GM10248 (cell line): Measurements from ENCODE around the gene OTX2.

ENCODE experiments used
- CTCF ChIA-PET: fragments of 300-600 bp; sonication (Branson Sonifier 250); formaldehyde crosslinking; extraction: SDS; loops from one replicate; lab custom pipeline; 2021; ENCODE audit warnings: antibody characterized with exemption; lab: Yijun Ruan, JAX
- POLR2A ChIA-PET: fragments of 350-650 bp; sonication (Branson Sonifier 250); formaldehyde crosslinking; extraction: SDS; loops from one replicate; lab custom pipeline; 2020; ENCODE audit warnings: antibody characterized with exemption; lab: Yijun Ruan, JAX
- DNase-seq: peaks from one replicate; pipeline ENCODE4 v3.0.0; 2012; ENCODE audit errors: extremely low spot score
- TF ChIP-seq, protein P1 (sequence below): IDR thresholded peaks from 2 replicates; pipeline ENCODE4 v1.5.1; 2012; ENCODE audit warnings: mild to moderate bottlenecking, low read depth; ENCODE audit errors: extremely low read depth, missing control alignments, control extremely low read depth

Gene OTX2

DNA sequence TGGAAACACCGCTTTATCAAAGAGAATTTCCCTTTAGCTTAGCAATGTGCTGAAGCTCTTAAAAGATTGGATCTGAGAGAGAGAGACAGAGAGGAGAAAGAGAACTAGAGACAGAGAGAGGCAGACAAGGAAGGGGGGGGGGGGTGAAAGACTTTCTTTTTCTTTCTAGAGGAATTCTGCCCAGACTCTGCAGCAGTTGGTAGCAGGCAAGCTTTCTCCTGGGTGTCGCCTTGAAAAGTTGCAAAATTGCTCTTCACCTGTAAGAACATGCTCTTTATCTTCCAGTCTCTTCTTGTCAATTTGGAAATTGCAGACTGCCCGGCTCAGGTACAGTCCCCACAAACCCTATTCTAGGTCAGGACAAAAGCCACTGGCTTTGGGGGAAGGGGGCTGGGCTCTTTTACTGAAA is 2.9 kb upstream of the OTX2 start:
- ChIA-PET POLR2A (no interaction called here), CTCF (interaction anchor here (0.6 to 0.8 kb wide), 2 partner anchors 14 to 338 kb away, joined by 3 read pairs; no protein-coding TSS in a partner anchor)
- TF ChIP-seq, protein P1, sequence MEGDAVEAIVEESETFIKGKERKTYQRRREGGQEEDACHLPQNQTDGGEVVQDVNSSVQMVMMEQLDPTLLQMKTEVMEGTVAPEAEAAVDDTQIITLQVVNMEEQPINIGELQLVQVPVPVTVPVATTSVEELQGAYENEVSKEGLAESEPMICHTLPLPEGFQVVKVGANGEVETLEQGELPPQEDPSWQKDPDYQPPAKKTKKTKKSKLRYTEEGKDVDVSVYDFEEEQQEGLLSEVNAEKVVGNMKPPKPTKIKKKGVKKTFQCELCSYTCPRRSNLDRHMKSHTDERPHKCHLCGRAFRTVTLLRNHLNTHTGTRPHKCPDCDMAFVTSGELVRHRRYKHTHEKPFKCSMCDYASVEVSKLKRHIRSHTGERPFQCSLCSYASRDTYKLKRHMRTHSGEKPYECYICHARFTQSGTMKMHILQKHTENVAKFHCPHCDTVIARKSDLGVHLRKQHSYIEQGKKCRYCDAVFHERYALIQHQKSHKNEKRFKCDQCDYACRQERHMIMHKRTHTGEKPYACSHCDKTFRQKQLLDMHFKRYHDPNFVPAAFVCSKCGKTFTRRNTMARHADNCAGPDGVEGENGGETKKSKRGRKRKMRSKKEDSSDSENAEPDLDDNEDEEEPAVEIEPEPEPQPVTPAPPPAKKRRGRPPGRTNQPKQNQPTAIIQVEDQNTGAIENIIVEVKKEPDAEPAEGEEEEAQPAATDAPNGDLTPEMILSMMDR = no peak
- no peak for DNase-seq

GRCh38 chr14:56812364-56813141 is 2.3 kb upstream of the OTX2 start:
- POLR2A ChIA-PET = no interaction called here
- CTCF ChIA-PET = interaction anchor here (0.6 to 0.8 kb wide), 2 partner anchors 13 to 338 kb away, joined by 3 read pairs; no protein-coding TSS in a partner anchor

DNA sequence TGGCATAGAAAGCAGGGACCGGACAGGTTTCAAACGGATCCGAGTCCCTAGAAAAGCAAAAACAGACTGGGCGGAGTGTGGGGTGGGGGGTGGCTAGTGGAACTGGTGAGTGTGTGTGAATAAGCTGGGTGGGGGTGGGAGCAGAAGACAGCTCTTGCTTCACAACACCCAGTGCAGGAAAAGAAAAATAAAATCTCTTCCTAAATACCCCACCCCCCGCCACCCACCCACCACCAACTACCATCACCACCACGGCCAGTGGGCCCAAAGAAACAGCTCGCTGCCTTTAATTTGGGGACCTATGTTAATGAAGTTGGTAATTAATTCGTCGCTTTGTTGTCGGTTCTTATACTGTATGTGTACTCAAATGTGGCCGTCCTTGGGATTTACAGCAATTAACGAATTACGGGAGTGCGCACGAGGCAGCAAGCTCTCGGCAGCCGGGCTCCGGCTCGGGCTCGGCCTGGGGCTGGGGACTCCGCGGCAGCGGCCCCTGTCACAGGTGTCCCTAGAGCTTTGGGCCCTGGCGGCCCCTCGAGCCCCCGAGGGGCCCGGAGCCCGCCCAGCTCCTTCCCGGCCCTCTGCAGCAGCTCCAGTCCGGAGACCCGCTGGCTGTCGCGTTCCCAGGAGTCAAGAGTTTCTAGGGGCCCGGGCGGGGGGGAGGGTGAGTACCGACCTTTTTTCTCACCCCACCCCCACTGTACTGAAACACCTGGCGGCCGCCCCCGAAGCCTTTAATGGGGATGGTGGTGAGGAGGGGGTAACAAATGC is 1.5 kb upstream of the OTX2 start:
- TF ChIP-seq, protein P1 = no peak
- POLR2A ChIA-PET = no interaction called here
- CTCF ChIA-PET = no interaction called here
- no peak for DNase-seq

More at GRCh38 chr14:56812364-56813141, 2.3 kb upstream of the OTX2 start:
- TF ChIP-seq, protein P1 = no peak
- no peak for DNase-seq

GRCh38 chr14:56810836-56811592 is 735 bp upstream of the OTX2 start:
- ChIA-PET POLR2A (no interaction called here), CTCF (no interaction called here)
- DNase-seq = no peak
- TF ChIP-seq, protein P1 = no peak

- no peak for DNase-seq
- ChIA-PET POLR2A (no interaction called here), CTCF (no interaction called here)
- TF ChIP-seq, protein P1 = no peak
Measured at GRCh38 chr14:56809270-56810146, 771 bp downstream of the OTX2 start.
